SU-DHL-6 (cell line): ENCODE measurements around the gene IFI30.

Experiments used
- EZH2phosphoT487 ChIP-seq: fragments of 200-600 bp; sonication (generic), shearing (Covaris generic); conservative IDR thresholded peaks from 2 replicates; pipeline ENCODE4 v1.6.1; 2018; ENCODE audit warnings: mild to moderate bottlenecking, antibody characterized with exemption, low read length, moderate library complexity, mixed read lengths
- TF ChIP-seq, protein P1 (sequence below): fragments of 200-600 bp; sonication (generic); IDR thresholded peaks from one replicate; pipeline ENCODE4 v1.5.1; 2017; ENCODE audit warnings: antibody characterized with exemption, mild to moderate bottlenecking, low read length, moderate library complexity; ENCODE audit not compliant: insufficient read depth, poor library complexity, severe bottlenecking

DNA sequence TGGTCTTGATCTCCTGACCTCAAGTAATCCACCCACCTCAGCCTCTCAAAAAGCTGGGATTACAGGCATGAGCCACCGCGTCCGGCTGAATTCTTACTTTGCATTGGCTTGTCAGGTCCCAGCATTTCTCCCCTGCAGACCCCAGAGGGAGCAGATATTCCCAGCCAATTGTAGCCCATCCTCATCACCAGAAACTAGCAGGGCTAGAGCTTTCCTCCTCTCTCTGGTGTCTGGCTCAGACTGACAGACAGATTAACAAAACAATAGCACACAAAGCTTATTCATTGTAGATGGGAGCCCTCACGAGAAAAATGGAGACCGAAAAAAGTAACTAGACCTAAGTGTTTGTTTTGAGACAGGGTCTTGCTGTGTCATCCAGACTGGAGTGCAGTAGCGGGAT is 11.9 kb downstream of the IFI30 start:
- TF ChIP-seq, protein P1, sequence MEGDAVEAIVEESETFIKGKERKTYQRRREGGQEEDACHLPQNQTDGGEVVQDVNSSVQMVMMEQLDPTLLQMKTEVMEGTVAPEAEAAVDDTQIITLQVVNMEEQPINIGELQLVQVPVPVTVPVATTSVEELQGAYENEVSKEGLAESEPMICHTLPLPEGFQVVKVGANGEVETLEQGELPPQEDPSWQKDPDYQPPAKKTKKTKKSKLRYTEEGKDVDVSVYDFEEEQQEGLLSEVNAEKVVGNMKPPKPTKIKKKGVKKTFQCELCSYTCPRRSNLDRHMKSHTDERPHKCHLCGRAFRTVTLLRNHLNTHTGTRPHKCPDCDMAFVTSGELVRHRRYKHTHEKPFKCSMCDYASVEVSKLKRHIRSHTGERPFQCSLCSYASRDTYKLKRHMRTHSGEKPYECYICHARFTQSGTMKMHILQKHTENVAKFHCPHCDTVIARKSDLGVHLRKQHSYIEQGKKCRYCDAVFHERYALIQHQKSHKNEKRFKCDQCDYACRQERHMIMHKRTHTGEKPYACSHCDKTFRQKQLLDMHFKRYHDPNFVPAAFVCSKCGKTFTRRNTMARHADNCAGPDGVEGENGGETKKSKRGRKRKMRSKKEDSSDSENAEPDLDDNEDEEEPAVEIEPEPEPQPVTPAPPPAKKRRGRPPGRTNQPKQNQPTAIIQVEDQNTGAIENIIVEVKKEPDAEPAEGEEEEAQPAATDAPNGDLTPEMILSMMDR = no peak
- TF ChIP-seq EZH2phosphoT487 = no peak
